ENCODE measurements around the gene TXNRD2.
"Not testable (repeated sequence)": the region's sequence is repeated elsewhere in the genome, so short reads cannot be mapped to it uniquely, and the experiment has no call there.

DNA sequence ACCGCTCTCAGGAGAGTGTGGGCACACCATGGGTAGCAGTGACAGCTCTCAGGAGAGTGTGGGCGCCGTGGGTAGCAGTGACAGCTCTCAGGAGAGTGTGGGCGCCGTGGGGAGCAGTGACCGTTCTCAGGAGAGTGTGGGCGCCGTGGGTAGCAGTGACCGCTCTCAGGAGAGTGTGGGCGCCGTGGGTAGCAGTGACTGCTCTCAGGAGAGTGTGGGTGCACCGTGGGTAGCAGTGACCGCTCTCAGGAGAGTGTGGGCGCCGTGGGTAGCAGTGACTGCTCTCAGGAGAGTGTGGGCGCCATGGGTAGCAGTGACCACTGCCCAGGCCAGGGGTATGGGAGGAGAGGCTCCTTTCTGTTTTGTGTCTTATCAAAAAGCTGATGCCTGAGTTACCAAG is 33.7 kb downstream of the TXNRD2 start:
- TF ChIP-seq, protein P1, sequence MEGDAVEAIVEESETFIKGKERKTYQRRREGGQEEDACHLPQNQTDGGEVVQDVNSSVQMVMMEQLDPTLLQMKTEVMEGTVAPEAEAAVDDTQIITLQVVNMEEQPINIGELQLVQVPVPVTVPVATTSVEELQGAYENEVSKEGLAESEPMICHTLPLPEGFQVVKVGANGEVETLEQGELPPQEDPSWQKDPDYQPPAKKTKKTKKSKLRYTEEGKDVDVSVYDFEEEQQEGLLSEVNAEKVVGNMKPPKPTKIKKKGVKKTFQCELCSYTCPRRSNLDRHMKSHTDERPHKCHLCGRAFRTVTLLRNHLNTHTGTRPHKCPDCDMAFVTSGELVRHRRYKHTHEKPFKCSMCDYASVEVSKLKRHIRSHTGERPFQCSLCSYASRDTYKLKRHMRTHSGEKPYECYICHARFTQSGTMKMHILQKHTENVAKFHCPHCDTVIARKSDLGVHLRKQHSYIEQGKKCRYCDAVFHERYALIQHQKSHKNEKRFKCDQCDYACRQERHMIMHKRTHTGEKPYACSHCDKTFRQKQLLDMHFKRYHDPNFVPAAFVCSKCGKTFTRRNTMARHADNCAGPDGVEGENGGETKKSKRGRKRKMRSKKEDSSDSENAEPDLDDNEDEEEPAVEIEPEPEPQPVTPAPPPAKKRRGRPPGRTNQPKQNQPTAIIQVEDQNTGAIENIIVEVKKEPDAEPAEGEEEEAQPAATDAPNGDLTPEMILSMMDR (IDR thresholded peaks at IDR 0.05 in 2 of 3, conservative IDR thresholded peaks at IDR 0.05 in 1 of 3; ENCODE audit: borderline replicate concordance in 1 of 3, insufficient read depth in 1 of 3, low read depth in 2 of 3, low read length in 2 of 3), result not testable (repeated sequence)
- TF ChIP-seq POLR2A (IDR thresholded peaks at IDR 0.05; ENCODE audit: borderline replicate concordance, extremely low read depth, insufficient read depth, insufficient read length); EGR1 (IDR thresholded peaks at IDR 0.05; ENCODE audit: low read depth); POLR2AphosphoS5 (IDR thresholded peaks at IDR 0.05; ENCODE audit: low read depth, low read length); EZH2 (IDR thresholded peaks at IDR 0.05); TCF7L2 (IDR thresholded peaks at IDR 0.05; ENCODE audit: borderline replicate concordance, extremely low read depth, insufficient read depth, insufficient read length); ELF1 (IDR thresholded peaks at IDR 0.05; ENCODE audit: borderline replicate concordance, low read depth); EZH2phosphoT487 (IDR thresholded peaks at IDR 0.05; ENCODE audit: borderline replicate concordance); ZFX (IDR thresholded peaks at IDR 0.05); JUND (IDR thresholded peaks at IDR 0.05): not testable (repeated sequence)
- TF ChIP-seq, protein P2, sequence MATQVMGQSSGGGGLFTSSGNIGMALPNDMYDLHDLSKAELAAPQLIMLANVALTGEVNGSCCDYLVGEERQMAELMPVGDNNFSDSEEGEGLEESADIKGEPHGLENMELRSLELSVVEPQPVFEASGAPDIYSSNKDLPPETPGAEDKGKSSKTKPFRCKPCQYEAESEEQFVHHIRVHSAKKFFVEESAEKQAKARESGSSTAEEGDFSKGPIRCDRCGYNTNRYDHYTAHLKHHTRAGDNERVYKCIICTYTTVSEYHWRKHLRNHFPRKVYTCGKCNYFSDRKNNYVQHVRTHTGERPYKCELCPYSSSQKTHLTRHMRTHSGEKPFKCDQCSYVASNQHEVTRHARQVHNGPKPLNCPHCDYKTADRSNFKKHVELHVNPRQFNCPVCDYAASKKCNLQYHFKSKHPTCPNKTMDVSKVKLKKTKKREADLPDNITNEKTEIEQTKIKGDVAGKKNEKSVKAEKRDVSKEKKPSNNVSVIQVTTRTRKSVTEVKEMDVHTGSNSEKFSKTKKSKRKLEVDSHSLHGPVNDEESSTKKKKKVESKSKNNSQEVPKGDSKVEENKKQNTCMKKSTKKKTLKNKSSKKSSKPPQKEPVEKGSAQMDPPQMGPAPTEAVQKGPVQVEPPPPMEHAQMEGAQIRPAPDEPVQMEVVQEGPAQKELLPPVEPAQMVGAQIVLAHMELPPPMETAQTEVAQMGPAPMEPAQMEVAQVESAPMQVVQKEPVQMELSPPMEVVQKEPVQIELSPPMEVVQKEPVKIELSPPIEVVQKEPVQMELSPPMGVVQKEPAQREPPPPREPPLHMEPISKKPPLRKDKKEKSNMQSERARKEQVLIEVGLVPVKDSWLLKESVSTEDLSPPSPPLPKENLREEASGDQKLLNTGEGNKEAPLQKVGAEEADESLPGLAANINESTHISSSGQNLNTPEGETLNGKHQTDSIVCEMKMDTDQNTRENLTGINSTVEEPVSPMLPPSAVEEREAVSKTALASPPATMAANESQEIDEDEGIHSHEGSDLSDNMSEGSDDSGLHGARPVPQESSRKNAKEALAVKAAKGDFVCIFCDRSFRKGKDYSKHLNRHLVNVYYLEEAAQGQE (IDR thresholded peaks at IDR 0.05; ENCODE audit: low read depth), result not testable (repeated sequence)
- TF ChIP-seq, protein P3, sequence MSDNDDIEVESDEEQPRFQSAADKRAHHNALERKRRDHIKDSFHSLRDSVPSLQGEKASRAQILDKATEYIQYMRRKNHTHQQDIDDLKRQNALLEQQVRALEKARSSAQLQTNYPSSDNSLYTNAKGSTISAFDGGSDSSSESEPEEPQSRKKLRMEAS (IDR thresholded peaks at IDR 0.05), result not testable (repeated sequence)
- TF ChIP-seq, protein P4, sequence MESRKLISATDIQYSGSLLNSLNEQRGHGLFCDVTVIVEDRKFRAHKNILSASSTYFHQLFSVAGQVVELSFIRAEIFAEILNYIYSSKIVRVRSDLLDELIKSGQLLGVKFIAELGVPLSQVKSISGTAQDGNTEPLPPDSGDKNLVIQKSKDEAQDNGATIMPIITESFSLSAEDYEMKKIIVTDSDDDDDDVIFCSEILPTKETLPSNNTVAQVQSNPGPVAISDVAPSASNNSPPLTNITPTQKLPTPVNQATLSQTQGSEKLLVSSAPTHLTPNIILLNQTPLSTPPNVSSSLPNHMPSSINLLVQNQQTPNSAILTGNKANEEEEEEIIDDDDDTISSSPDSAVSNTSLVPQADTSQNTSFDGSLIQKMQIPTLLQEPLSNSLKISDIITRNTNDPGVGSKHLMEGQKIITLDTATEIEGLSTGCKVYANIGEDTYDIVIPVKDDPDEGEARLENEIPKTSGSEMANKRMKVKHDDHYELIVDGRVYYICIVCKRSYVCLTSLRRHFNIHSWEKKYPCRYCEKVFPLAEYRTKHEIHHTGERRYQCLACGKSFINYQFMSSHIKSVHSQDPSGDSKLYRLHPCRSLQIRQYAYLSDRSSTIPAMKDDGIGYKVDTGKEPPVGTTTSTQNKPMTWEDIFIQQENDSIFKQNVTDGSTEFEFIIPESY (IDR thresholded peaks at IDR 0.05; ENCODE audit: extremely low read depth, insufficient replicate concordance, low read length), result not testable (repeated sequence)

Measured in HCT116 (cell line).